GM21515 (cell line): ENCODE measurements around the gene SUGCT.
"Not testable (repeated sequence)": the region's sequence is repeated elsewhere in the genome, so short reads cannot be mapped to it uniquely, and the experiment has no call there.

Experiments used
- ATAC-seq: cut with Tn5 transposase; IDR thresholded peaks from one replicate; pipeline ENCODE4 v1.9.1; 2021; ENCODE audit not compliant: unreplicated experiment

Gene SUGCT

DNA sequence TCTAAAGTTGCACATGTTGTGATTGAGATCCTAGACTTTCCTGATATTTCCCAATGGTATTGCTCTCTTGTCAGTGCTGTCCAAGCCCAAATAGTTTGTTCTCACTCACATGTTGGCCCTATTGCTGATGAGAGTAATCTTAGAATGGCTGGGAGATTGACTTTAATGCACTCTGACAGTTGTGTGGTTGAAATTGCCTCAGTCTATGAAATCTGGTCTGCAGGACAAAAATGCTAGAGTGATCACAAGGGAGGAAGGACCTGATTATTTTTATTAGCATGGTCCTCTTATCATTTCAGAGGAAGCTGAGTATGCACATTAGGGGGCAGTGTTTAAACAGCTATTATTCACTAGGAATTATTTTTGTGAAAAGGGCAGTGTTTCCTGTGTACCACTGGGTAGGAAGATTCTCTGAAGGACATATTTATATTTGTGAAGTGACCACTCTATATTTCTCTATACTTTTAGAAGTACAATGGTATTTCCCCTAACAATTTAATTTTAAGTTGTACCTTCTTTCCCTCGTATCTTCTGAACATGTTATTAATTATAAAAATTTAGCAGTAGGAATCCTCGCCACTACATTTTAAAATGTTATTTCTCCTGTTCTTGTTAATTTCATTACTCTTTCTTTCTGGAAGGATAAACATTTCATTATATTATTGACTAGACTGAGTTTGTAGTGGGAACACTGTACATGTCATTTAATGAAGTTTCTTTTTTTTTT, 64.4 kb downstream of the SUGCT start:
- no peak for ATAC-seq

DNA sequence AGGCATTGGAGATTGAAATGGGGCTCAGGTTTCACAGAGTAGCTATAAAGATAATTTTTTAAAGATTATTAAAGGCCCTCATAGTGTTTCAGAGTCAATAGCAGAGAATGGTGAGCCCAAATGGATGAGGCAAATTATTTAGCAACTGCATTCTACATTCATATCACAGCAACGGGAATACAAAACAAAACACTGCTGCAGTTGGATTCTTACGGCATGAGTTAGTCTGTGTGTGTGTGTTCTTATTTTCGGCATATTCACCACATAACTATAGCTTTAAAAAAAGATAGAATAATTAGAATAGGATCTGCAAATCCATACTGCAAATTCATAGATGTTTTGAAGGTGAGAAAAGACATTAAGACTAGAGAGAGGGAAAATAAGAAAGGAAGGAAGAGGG, 66.0 kb downstream of the SUGCT start:
- ATAC-seq, result no peak

DNA sequence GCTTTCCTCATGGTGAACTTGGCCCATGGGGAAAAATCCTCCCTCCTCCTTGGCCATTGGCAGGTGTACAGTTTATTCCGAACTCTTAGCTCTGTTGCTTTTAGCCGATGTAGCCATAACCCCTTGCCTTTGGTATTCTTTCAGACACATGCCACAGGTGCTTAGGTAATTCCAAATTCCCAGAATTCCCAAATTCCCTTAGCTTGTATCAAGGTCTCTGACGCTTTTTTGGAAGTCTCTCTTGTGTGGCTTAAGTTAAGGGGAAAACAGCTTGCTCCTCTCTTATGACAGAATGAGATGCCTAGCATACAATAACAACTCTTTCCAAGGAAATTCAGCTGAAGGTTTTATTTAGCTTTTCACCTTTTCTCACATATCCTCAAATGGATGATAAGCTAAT, 68.0 kb downstream of the SUGCT start:
- ATAC-seq, result no peak

DNA sequence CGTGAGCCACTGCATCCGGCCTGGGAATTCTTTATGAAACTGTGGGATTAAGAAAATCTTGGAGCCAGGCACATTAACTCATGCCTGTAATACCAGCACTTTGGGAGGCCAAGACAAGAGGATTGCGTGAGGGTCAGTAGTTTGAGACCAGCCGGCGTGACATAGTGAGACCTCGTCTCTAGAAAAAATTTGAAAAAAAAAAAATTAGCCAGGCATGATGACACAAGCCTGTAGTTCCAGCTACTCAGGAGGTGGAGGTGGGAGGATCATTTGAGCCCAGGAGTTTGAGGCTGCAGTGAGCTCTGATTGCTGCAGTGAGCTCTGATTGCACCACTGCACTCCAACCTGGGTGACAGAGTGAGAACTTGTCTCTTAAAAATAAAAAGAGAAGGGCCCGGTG, 69.8 kb downstream of the SUGCT start:
- ATAC-seq, result no peak

GRCh38 chr7:40205992-40206391, 71.2 kb downstream of the SUGCT start:
- ATAC-seq, result no peak

GRCh38 chr7:40211276-40212003, 76.6 kb downstream of the SUGCT start:
- no peak for ATAC-seq

DNA sequence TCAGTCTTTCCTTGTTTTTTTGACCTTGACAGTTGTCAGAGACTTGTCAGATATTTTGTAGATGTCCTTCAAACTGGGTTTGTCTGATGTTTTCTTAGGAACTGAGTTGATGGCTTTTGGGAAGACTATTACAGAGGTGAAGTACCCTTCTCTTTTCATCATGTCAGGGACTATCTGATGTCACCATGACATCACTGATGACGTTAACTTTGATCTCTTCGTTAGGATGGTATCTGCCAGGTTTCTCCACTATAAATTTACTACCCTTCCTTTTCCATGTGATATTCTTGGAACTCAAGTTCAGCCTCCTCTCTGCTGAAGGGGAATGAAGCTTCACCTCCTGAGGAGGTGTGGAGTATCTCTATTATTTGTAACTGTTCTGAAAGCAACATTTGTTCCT, 78.5 kb downstream of the SUGCT start:
- ATAC-seq, result no peak

GRCh38 chr7:40213856-40214255, 79.1 kb downstream of the SUGCT start:
- no peak for ATAC-seq

DNA sequence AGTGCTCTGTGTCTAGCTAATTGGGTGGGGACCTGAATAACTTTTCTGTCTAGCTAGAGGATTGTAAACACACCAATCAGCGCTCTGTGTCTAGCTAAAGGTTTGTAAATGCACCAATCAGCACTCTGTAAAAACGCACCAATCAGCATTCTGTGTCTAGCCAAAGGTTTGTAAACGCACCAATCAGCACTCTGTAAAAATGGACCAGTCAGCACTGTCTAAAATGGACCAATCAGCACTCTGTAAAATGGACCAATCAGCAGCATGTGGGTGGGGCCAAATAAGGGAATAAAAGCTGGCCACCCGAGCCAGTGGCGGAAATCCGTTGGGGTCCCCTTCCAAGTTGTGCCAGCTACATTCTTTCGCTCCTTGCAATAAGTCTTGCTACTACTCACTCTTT, 83.8 kb downstream of the SUGCT start:
- not testable (repeated sequence) for ATAC-seq

DNA sequence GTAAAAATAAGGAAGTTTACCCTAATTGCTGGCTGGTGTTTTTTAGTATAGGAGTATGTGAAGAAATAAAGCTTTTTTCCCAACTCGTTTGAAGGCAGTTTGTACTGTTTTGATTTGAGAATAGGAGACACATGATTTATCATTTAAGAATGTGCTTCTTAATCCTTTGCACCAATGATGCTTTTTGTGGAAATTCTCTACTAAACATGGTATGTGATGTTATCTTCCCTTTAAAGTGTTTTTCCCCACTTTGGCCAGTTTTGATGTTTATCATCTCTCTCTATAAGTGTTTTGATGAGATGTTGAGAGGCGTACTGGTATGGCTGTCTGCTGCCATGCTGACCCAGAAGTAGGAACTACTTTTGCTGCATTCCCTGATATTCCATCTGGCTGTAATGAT, 85.1 kb downstream of the SUGCT start:
- ATAC-seq, result no peak

DNA sequence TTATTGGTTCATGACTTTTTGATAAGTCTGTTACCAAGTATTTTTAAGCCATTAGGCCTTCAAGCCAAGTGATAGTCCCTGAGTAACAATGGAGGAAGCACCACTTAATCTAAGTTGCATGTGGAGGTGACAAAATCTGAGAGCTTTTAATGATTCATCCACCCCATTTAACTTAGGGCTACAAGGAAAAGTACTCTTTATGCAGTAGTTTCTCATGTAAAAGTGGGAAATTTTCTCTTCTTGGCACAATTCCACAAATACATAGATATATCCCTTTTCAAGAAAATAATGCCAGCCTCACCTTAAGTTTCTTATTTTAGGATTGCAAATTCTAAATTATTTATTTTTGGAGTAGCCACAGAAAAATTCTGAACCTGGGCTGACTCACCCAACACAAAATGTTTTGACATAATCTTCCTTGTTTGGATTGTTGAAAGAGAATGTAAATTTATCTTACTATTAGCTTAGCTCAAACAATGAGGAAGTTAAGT, 85.7 kb downstream of the SUGCT start:
- ATAC-seq, result no peak

GRCh38 chr7:40221836-40222235, 87.0 kb downstream of the SUGCT start:
- no peak for ATAC-seq

DNA sequence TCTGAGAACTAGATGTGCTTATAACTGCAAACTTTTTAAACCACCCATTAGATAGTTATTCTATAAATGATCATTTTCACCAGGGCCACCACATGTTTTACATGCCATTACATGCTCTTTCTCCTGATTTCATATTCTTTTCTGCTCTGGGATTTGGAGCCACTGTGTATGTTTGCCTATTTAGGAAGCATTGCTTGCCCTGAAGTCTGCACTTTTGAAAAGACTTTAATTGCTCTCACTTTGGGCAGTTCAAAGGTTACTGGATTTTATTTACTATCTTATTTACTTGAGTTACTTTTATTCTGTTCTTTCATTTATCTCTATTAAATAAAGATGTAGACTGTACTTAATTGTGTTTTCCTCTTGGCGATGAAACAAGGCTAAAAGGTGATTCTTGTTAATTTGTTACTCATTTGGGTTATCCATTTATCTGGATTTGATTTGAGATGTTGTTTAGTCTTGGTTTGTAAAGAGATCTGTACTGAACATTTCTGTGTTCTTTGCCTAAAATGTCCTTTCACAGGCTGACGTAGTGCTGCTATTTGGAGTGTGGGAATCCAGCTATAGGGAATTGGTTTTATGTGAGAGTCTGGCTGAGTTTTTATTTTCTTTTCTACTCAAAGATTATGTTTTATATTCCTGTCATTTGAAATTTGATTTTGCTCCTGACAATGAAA, 88.8 kb downstream of the SUGCT start:
- no peak for ATAC-seq

DNA sequence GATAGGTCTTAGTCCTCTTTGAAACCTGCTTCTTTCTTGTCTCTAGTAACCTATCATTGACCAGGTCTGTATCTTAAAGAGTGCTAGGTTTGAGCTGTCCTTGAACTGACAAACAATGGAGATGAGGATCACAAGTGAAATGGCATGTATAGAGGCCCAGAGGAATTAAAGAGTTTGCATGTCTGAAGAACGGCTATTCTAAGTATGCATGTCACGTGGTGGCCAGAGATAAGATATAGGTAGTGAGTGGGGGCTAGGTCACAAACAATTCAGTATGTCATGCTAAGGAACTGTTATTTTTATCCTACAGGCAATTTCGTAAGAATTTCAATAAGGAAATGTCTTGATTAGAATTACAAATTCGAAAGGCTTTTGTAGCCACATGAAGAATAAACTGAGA, 95.3 kb downstream of the SUGCT start:
- ATAC-seq, result no peak

DNA sequence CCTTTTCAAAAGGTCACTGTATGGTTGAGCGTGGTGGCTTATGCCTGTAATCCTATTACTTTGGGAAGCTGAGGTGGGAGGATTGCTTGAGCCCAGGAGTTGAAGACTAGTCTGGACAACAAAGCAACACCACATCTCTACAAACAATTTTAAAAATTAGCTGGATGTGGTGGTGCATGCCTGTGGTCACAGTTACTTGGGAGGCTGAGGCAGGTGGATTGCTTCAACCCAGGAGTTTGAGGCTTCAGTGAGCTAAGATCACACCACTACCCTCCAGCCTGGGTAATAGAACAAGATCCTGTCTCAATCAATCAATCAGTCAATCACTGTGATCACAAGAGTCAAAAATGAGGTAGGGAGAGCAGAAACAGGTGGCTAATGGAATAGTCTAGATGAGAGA, 97.0 kb downstream of the SUGCT start:
- ATAC-seq, result no peak

DNA sequence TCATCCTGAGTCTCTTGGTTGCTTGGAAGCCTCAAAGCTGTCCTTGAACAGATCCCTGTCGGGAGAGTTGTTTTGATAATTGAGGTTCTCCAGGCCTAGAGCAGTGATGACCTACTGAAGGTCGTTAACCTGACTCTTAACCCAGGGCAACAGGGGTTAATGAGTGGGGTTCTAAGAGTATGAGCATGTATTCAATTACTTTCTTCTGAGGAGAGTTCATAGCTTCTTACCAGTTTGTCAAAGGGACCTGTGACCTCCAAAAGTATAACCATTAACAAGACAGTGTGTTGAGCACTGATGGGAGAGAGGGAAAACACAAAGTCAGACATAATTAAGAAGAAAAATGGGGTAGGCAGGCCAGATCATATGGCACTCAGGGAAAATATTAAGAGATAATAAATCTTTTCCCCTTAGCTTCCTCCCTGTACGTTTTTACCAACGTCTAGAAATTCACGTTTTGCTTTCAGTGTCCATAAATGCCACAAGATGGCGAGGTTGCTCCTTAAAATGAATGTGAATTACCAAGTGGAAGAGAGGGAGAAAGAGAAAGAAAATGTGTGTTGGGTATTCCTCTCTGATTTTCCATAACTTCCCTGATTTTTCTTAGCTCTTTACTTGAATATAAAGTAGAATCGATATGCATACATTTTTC, 97.6 kb downstream of the SUGCT start:
- peak; percentile 71 for ATAC-seq

- ATAC-seq, result no peak
These were observed 99.2 kb downstream of the SUGCT start for GRCh38 chr7:40234046-40234445.

- ATAC-seq, result no peak
These were observed 99.9 kb downstream of the SUGCT start for GRCh38 chr7:40234666-40235065.

- no peak for ATAC-seq
These were observed 102.9 kb downstream of the SUGCT start for GRCh38 chr7:40237731-40238130.

DNA sequence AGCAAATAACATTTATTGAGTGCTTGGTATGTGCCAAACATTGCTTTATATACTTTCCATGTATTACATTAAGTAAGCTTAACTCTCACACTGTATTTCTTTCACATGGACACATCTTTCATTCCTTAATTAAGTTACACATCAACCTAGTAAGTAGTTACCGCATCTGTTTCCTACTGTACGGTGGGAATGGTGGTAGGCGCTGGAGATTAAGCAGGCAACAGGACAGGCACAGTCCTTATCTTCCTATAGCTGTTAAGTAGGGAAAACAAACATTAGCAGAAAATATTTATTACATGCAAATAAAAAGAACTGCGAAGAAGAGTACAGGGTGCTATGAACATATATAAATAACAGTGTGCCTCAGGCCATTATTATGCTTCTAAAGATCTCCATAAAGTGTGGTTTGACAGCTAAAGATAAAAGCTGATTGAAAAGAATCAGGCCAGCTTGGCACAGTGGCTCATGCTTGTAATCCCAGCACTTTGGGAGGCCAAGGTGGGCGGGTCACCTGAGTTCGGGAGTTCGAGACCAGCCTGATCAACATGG, 105.0 kb downstream of the SUGCT start:
- ATAC-seq, result no peak

GRCh38 chr7:40243076-40243475, 108.3 kb downstream of the SUGCT start:
- ATAC-seq, result no peak
